GM04503 (cell line): ENCODE results near the gene EYA2.
"Not testable (repeated sequence)": the region's sequence is repeated elsewhere in the genome, so short reads cannot be mapped to it uniquely, and the experiment has no call there.

Experiments
- DNase-seq: peaks from one replicate; pipeline ENCODE4 v3.0.0-alpha.2; 2012; ENCODE audit warnings: low read depth

The EYA2 gene

DNA sequence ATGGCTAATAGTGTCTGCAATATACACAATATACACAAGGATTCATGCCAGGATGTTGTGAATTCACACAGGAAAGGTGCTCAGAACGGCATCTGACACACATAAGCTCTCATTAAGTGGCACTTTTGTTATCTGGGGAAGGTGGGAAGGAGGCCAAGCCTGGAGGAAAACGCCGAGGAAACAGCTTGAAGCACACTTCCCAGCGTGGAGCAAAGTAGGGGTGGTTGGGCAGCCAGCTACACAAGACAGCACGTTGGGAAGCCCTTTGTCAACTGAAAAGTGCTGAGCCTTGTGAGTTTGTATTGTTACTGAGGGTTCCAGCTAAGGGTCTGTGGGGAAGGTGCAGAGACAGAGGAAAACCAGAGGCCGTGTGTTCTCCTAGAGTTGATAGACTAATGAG, 280.9 kb downstream of the EYA2 start:
- no peak for DNase-seq

GRCh38 chr20:47176217-47176616, 281.6 kb downstream of the EYA2 start:
- not testable (repeated sequence) for DNase-seq

DNA sequence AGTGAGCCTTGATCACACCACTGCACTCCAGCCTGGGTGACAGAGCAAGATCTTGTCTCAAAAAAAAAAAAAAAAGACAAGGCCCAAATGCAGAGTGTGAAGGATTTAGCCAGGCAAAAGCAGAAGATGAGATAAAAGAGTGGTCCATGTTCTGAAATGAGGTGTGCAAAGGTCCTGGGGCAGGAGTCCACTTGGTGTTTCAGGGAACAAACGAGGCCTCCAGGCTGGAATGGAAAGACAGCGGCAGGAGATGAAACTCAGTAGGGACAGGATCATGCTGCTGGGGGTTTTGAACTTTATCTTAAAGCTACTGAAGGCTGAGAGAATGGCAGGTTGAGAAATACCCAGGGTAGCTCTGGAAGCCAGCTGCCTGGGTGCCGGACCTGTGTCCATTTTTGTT, 283.6 kb downstream of the EYA2 start:
- no peak for DNase-seq

GRCh38 chr20:47178851-47179250, 284.2 kb downstream of the EYA2 start:
- no peak for DNase-seq

- DNase-seq: no peak
Observed at GRCh38 chr20:47179267-47179666, 284.6 kb downstream of the EYA2 start.

GRCh38 chr20:47181056-47181862, 286.6 kb downstream of the EYA2 start:
- no peak for DNase-seq

- DNase-seq: no peak
Observed at GRCh38 chr20:47183367-47183766, 288.7 kb downstream of the EYA2 start.

DNA sequence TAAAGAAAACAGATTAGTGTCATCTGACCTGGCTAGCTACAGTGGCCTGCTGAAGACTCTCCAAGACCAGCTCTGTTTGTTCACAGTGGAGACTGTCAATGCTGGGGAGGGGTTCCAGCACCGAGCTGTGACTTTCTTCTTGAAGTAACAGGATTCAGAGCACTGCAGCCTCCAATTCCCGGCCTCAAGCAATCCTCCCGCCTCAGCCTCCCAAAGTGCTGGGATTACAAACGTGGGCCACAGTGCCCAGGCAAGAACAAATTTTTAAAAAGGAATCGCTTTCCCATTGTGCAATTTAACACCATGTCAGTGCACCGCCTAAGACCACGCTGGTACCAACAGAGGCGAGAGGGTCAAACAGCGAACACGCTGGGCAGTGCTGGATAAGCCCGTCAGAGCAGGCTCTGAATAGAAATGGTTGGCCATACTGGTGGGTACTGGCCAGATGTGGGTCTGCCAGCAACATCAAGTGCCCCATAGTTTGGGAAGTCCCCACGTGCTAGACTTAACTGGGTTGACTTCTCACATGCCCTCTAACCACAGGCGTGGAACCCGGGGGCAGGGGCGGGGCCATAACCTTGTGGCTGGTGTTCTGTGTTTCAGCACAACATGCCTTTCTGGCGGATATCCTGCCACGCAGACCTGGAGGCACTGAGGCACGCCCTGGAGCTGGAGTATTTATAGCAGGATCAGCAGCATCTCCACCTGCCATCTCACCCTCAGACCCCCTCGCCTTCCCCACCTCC, 293.0 kb downstream of the EYA2 start:
- DNase-seq: no peak

DNA sequence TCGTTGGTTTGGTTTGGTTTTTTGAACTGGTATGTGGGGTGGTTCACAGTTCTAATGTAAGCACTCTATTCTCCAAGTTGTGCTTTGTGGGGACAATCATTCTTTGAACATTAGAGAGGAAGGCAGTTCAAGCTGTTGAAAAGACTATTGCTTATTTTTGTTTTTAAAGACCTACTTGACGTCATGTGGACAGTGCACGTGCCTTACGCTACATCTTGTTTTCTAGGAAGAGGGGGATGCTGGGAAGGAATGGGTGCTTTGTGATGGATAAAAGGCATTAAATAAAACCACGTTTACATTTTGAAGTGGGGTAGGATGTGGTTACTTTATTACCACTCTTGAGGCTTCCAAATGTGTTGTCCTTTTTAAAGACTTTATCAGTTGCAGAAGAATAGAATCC, 293.9 kb downstream of the EYA2 start:
- DNase-seq: no peak

DNA sequence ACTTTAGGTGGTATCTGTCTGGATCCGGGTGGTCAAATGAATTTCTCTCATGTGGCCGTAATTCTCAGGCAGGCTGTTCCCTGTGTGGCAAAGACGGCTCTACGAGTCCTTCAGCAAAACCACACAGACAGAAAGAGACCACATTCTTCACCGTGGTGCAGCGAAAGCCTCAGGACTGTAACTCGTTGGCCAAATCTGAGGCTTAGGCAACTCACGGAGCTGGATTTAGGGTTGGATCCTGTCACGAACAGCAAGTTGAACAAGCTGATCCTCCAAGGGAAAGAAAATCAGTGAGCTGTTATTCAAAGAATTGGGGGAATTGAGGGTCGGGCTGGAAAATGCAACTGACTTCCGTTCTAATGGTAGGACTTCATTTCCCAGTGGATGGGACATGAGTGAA, 294.4 kb downstream of the EYA2 start:
- no peak for DNase-seq

DNA sequence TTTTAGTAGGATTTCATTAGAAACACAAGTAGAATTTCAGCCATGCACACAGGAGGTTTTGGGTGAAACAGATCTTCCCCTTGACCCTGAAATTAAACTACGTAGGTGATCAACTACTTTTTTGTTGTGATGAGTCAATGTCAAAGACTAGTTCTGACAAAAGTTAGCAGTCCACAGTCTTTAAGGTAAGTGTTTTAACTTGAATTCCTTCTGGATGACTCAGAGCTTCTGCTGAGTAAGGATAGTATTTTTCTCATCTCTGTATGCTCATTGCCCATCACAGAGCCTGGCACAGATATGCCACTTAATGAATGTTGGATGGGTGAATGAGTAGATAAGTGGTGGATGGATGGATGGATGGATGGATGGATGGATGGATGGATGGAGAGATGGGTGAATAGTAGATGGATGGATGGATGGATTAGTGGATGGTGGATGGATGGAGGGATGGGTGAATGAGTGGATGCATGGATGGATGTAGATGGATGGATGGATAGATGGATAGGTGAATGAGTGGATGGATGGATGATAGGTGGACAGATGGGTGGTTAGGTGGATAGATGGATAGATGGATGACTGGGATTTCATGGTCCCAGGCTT, 296.5 kb downstream of the EYA2 start:
- no peak for DNase-seq

DNA sequence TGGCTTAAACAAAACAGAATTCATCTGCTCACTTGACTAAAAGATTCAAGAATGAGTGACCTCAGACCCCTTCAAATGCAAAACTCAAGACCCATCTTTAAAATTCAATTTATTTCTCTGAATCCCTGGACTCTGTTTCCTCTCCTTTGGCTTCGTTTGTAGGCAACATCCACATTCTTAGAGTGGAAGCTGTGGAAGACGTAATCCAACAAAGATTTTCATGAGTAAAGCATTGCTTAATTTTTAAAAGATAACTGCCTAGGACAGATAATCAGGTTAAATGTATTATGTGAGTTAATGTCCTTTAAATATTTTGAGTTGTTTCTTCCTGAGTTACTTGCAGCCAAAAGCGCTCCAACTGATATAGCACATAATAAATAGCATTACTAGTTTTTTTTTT, 297.3 kb downstream of the EYA2 start:
- no peak for DNase-seq

- DNase-seq: no peak
Observed at GRCh38 chr20:47195573-47195972, 300.9 kb downstream of the EYA2 start.

GRCh38 chr20:47196091-47197081, 301.7 kb downstream of the EYA2 start:
- DNase-seq: no peak

DNA sequence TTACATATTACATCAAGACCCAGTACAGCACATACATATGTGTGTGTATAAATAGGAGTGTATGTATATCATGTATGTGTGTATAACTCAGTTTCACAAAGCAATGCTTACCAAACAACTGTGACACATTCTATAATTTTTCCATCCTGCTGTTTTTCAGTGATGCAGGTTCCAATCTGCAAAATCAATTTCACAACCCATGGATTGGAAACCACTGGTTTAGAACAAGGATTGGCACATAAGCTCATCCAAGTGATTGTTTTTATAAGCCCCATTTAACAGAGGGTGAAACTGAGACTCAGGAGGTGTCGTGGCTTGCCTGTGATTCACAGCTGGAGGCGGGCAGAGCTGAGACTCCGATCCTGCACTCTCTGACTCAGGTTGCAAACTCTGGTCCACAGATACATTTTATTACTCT, 303.6 kb downstream of the EYA2 start:
- no peak for DNase-seq

- DNase-seq: no peak
Observed at GRCh38 chr20:47198996-47199552, 304.4 kb downstream of the EYA2 start.

- no peak for DNase-seq
Observed at GRCh38 chr20:47201074-47201730, 306.6 kb downstream of the EYA2 start.

- no peak for DNase-seq
Observed at GRCh38 chr20:47202733-47203667, 308.4 kb downstream of the EYA2 start.

DNA sequence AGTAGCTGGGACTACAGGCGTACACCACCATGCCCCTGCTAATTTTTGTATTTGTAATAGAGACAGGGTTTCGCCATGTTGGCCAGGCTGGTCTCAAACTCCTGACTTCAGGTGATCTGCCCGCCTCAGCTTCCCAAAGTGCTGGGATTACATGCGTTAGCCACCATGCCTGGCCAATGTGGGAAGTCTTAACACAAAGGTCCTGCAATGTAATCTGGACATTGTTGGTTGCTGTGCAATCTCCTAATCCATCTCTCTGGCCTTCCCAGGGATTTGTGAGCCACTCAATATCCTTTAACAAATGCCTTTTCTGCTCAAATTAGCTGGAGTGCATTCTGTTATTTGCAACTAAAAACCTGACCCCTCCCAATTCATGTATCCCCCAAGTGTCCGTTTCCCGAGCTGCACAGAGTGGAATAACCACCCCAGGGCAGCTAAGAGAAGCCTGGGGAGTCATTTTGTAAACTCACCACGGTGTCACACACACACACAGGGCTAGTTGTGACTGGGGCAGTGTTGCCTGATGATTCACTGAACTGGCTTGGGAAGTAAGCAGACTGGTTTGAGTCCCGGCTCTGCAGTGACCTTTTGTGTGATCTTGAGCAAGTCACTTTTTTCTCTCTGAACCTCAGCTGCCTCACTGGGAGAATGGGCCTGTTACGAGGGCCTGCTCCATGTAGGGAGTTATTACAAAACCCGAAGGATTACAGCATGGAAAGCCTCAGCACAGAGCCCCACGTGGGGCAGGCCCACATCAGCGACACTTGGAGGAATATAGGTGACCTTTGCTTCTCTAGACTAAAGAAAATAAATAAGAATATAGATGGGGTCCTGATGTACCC, 309.6 kb downstream of the EYA2 start:
- DNase-seq: peak; percentile 21
